GM12891 (cell line): ENCODE results near the gene PPP6R3.

Experiments
- DNase-seq: peaks from one replicate; pipeline ENCODE4 v3.0.0; 2011; ENCODE audit warnings: low spot score; ENCODE audit not compliant: insufficient read length
- FAIRE-seq: peaks from 2 replicates; lab custom pipeline; 2011; peaks lifted over from hg19 to GRCh38; lab: Jason Lieb, UNC
- PAX5 ChIP-seq: IDR thresholded peaks from 2 replicates; pipeline ENCODE4 v1.6.1; 2011; ENCODE audit warnings: low read length, moderate library complexity, mild to moderate bottlenecking; ENCODE audit not compliant: insufficient read depth, severe bottlenecking
- POLR2A ChIP-seq: IDR thresholded peaks from 2 replicates; pipeline ENCODE4 v1.6.1; 2011; ENCODE audit warnings: low read depth, low read length, control low read depth
- POLR2AphosphoS5 ChIP-seq: IDR thresholded peaks from 2 replicates; pipeline ENCODE4 v1.6.1; 2011; ENCODE audit warnings: low read depth, low read length, control low read depth
- POU2F2 ChIP-seq: IDR thresholded peaks from 2 replicates; pipeline ENCODE4 v1.6.1; 2011; ENCODE audit warnings: low read depth, mild to moderate bottlenecking, control low read depth, low read length, moderate library complexity
- SPI1 ChIP-seq: IDR thresholded peaks from 2 replicates; pipeline ENCODE4 v1.6.1; 2011; ENCODE audit warnings: low read depth, low read length, control low read depth
- TAF1 ChIP-seq: IDR thresholded peaks from 2 replicates; pipeline ENCODE4 v1.6.1; 2011; ENCODE audit warnings: low read depth, low read length, control low read depth

The PPP6R3 gene

GRCh38 chr11:68641880-68642279 lies 181.3 kb downstream of the PPP6R3 start:
- DNase-seq (no peak), FAIRE-seq (no peak)
- TF ChIP-seq SPI1 = no peak
- TF ChIP-seq PAX5 = no peak
- no peak for TF ChIP-seq TAF1
- TF ChIP-seq POU2F2 = no peak
- TF ChIP-seq POLR2A = no peak
- no peak for TF ChIP-seq POLR2AphosphoS5

- DNase-seq = no peak
- FAIRE-seq = no peak
- TF ChIP-seq SPI1 = no peak
- no peak for TF ChIP-seq POLR2AphosphoS5
- no peak for TF ChIP-seq POU2F2
- no peak for TF ChIP-seq PAX5
- no peak for TF ChIP-seq TAF1
- no peak for TF ChIP-seq POLR2A
Measured at GRCh38 chr11:68643585-68643984, 183.0 kb downstream of the PPP6R3 start.

GRCh38 chr11:68646832-68647231 lies 186.3 kb downstream of the PPP6R3 start:
- DNase-seq (no peak), FAIRE-seq (no peak)
- no peak for TF ChIP-seq POU2F2

GRCh38 chr11:68649851-68650555 lies 189.5 kb downstream of the PPP6R3 start:
- TF ChIP-seq TAF1 (no peak), SPI1 (no peak), POU2F2 (no peak), POLR2A (no peak), POLR2AphosphoS5 (no peak), PAX5 (no peak)
- DNase-seq = no peak
- no peak for FAIRE-seq

GRCh38 chr11:68650801-68651200 lies 190.2 kb downstream of the PPP6R3 start:
- FAIRE-seq (no peak), DNase-seq (no peak)
- no peak for TF ChIP-seq POLR2A
- TF ChIP-seq SPI1 = no peak
- no peak for TF ChIP-seq PAX5
- no peak for TF ChIP-seq POU2F2
- no peak for TF ChIP-seq TAF1
- no peak for TF ChIP-seq POLR2AphosphoS5

GRCh38 chr11:68651208-68651984 lies 190.8 kb downstream of the PPP6R3 start:
- FAIRE-seq (no peak), DNase-seq (no peak)
- no peak for TF ChIP-seq PAX5
- TF ChIP-seq POU2F2 = no peak
- no peak for TF ChIP-seq TAF1
- TF ChIP-seq POLR2A = no peak
- TF ChIP-seq POLR2AphosphoS5 = no peak
- no peak for TF ChIP-seq SPI1

GRCh38 chr11:68651985-68652682 lies 191.6 kb downstream of the PPP6R3 start:
- TF ChIP-seq POLR2A (no peak), TAF1 (no peak), PAX5 (no peak), SPI1 (no peak), POU2F2 (no peak), POLR2AphosphoS5 (no peak)
- DNase-seq (no peak), FAIRE-seq (no peak)

- peak; percentile 46 for DNase-seq
- TF ChIP-seq SPI1 = peak; percentile 67
- no peak for TF ChIP-seq POLR2AphosphoS5
- FAIRE-seq = no peak
Measured at GRCh38 chr11:68652683-68653156, 192.2 kb downstream of the PPP6R3 start.

GRCh38 chr11:68653486-68654430 lies 193.2 kb downstream of the PPP6R3 start:
- TF ChIP-seq POLR2A (no peak), POLR2AphosphoS5 (no peak), TAF1 (no peak), SPI1 (no peak), POU2F2 (no peak), PAX5 (no peak)
- DNase-seq (no peak), FAIRE-seq (no peak)
